GM21423 (cell line): ENCODE data around the gene LPP.

ENCODE experiments used
- ATAC-seq: cut with Tn5 transposase; IDR thresholded peaks from one replicate; pipeline ENCODE4 v1.9.1; 2021; ENCODE audit warnings: mild to moderate bottlenecking, moderate library complexity; ENCODE audit not compliant: unreplicated experiment

The LPP gene

GRCh38 chr3:188761964-188762363, 608.0 kb downstream of the LPP start:
- ATAC-seq, result no peak

- no peak for ATAC-seq
These were observed 610.7 kb downstream of the LPP start for GRCh38 chr3:188764609-188765008.

- ATAC-seq, result no peak
These were observed 615.9 kb downstream of the LPP start for GRCh38 chr3:188769831-188770230.

- no peak for ATAC-seq
These were observed 618.9 kb downstream of the LPP start for GRCh38 chr3:188772886-188773285.

GRCh38 chr3:188775412-188775811, 621.5 kb downstream of the LPP start:
- ATAC-seq, result no peak

GRCh38 chr3:188776447-188776846, 622.5 kb downstream of the LPP start:
- no peak for ATAC-seq

- ATAC-seq, result no peak
These were observed 624.3 kb downstream of the LPP start for GRCh38 chr3:188778091-188778852.

- no peak for ATAC-seq
These were observed 625.5 kb downstream of the LPP start for GRCh38 chr3:188779281-188779980.

- no peak for ATAC-seq
These were observed 626.5 kb downstream of the LPP start for GRCh38 chr3:188780193-188781147.

GRCh38 chr3:188782613-188783124, 628.7 kb downstream of the LPP start:
- no peak for ATAC-seq

GRCh38 chr3:188786424-188786823, 632.5 kb downstream of the LPP start:
- ATAC-seq, result no peak

- ATAC-seq, result no peak
These were observed 634.7 kb downstream of the LPP start for GRCh38 chr3:188788621-188789081.

- ATAC-seq, result no peak
These were observed 635.3 kb downstream of the LPP start for GRCh38 chr3:188789251-188789650.

GRCh38 chr3:188791311-188791710, 637.4 kb downstream of the LPP start:
- no peak for ATAC-seq

- ATAC-seq, result no peak
These were observed 638.8 kb downstream of the LPP start for GRCh38 chr3:188792793-188793192.

GRCh38 chr3:188796122-188796631, 642.2 kb downstream of the LPP start:
- ATAC-seq, result no peak

- no peak for ATAC-seq
These were observed 643.1 kb downstream of the LPP start for GRCh38 chr3:188797045-188797444.

GRCh38 chr3:188798556-188799145, 644.7 kb downstream of the LPP start:
- ATAC-seq, result no peak

- ATAC-seq, result no peak
These were observed 647.4 kb downstream of the LPP start for GRCh38 chr3:188801393-188801792.

- ATAC-seq, result no peak
These were observed 648.7 kb downstream of the LPP start for GRCh38 chr3:188802645-188803044.
